GM23338 (cell line): ENCODE data around the gene MYO3B.

Experiments
- CREB1 ChIP-seq: fragments of 250-450 bp; sonication (Bioruptor Pico); IDR thresholded peaks from 2 replicates; pipeline ENCODE4 v1.5.0; 2020; ENCODE audit warnings: low read depth, mild to moderate bottlenecking, moderate library complexity
- EZH2 ChIP-seq: fragments of 200-600 bp; sonication (generic); IDR thresholded peaks from one replicate; pipeline ENCODE4 v1.8.0; 2017; ENCODE audit warnings: antibody characterized with exemption, mild to moderate bottlenecking, low read depth; ENCODE audit not compliant: unreplicated experiment
- EZH2phosphoT487 ChIP-seq: fragments of 200-600 bp; sonication (generic); IDR thresholded peaks from one replicate; pipeline ENCODE4 v1.8.1; 2018; ENCODE audit warnings: antibody characterized with exemption; ENCODE audit not compliant: unreplicated experiment
- JUNB ChIP-seq: IDR thresholded peaks from one replicate; pipeline ENCODE4 v1.6.1; 2016; ENCODE audit warnings: antibody characterized with exemption; ENCODE audit not compliant: unreplicated experiment
- POLR2AphosphoS5 ChIP-seq: IDR thresholded peaks from 2 replicates; pipeline ENCODE4 v1.6.1; 2016; ENCODE audit warnings: antibody characterized with exemption, low read depth
- ZNF331 ChIP-seq: fragments of 250-450 bp; sonication (Bioruptor Pico); IDR thresholded peaks from 2 replicates; pipeline ENCODE4 v1.5.0; 2020; ENCODE audit warnings: low read depth, mild to moderate bottlenecking, moderate library complexity
- TF ChIP-seq, protein P1 (sequence below), 2 experiments: fragments of 200-600 bp in 1 of 2; sonication (generic) in 1 of 2; conservative IDR thresholded peaks; 2 replicates each; pipeline versions ENCODE4 v1.5.1 to v1.6.1; 2016 to 2017; ENCODE audit warnings: antibody characterized with exemption in 2 of 2, low read depth in 2 of 2, mild to moderate bottlenecking in 2 of 2, moderate library complexity in 1 of 2
- TF ChIP-seq, protein P2 (sequence below): IDR thresholded peaks from one replicate; pipeline ENCODE4 v1.6.1; 2018; ENCODE audit warnings: antibody characterized with exemption; ENCODE audit not compliant: unreplicated experiment

DNA sequence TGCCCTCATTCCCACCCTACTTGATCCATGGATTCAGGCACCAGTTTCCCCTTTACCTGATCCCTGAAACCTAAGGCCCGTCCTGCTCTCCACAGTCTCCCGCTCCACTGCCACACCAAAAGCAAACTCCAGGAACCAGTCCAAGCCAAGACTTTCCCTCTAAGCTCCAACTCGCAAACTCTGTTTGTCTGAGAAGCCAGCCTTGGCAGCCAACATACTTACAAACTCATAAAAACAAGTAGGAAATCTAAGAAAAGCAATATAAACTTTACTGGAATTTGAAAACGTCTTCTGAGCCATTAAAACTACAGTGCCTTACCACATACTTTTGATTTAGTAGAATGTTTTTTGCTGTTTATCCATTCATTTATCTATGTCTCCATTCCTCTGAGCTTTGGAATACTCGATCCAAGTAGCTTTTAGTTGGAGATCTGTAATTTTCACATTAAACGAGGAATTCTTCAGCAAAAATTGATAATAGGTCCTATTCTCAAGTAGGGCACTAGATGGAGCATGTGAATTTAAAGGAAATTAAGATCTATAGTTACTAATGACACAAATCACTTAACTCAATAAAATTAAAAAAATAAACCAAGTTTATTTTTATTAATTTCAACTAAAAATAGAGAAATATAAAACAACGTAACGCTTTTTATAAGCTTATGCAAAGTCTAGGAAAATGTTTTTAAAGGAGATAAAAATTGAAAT lies 199.7 kb downstream of the MYO3B start:
- TF ChIP-seq POLR2AphosphoS5 (no peak), EZH2 (no peak), ZNF331 (no peak), CREB1 (CRISPR knock-in tag) (no peak), EZH2phosphoT487 (no peak), JUNB (no peak)
- TF ChIP-seq, protein P1, sequence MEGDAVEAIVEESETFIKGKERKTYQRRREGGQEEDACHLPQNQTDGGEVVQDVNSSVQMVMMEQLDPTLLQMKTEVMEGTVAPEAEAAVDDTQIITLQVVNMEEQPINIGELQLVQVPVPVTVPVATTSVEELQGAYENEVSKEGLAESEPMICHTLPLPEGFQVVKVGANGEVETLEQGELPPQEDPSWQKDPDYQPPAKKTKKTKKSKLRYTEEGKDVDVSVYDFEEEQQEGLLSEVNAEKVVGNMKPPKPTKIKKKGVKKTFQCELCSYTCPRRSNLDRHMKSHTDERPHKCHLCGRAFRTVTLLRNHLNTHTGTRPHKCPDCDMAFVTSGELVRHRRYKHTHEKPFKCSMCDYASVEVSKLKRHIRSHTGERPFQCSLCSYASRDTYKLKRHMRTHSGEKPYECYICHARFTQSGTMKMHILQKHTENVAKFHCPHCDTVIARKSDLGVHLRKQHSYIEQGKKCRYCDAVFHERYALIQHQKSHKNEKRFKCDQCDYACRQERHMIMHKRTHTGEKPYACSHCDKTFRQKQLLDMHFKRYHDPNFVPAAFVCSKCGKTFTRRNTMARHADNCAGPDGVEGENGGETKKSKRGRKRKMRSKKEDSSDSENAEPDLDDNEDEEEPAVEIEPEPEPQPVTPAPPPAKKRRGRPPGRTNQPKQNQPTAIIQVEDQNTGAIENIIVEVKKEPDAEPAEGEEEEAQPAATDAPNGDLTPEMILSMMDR (conservative IDR thresholded peaks at IDR 0.05; ENCODE audit: low read depth in 2 of 2), result no peak; a peak in 2 of 4 replicates
- TF ChIP-seq, protein P2, sequence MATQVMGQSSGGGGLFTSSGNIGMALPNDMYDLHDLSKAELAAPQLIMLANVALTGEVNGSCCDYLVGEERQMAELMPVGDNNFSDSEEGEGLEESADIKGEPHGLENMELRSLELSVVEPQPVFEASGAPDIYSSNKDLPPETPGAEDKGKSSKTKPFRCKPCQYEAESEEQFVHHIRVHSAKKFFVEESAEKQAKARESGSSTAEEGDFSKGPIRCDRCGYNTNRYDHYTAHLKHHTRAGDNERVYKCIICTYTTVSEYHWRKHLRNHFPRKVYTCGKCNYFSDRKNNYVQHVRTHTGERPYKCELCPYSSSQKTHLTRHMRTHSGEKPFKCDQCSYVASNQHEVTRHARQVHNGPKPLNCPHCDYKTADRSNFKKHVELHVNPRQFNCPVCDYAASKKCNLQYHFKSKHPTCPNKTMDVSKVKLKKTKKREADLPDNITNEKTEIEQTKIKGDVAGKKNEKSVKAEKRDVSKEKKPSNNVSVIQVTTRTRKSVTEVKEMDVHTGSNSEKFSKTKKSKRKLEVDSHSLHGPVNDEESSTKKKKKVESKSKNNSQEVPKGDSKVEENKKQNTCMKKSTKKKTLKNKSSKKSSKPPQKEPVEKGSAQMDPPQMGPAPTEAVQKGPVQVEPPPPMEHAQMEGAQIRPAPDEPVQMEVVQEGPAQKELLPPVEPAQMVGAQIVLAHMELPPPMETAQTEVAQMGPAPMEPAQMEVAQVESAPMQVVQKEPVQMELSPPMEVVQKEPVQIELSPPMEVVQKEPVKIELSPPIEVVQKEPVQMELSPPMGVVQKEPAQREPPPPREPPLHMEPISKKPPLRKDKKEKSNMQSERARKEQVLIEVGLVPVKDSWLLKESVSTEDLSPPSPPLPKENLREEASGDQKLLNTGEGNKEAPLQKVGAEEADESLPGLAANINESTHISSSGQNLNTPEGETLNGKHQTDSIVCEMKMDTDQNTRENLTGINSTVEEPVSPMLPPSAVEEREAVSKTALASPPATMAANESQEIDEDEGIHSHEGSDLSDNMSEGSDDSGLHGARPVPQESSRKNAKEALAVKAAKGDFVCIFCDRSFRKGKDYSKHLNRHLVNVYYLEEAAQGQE, result no peak
